ENCODE measurements around the gene VAT1L. TPM values are rescaled to one million over a fixed set of nuclear protein-coding genes. Genes with fewer than 3 reads are reported as not detected.

The VAT1L gene
- total RNA-seq, 1 experiment from 2014 or later, result not detected

- DNase-seq, result no peak
- CTCF ChIA-PET, result no interaction called here
Observed at GRCh38 chr16:77842468-77842867, 54.1 kb downstream of the VAT1L start.

GRCh38 chr16:77843405-77843804, 55.0 kb downstream of the VAT1L start:
- H3K36me3 Mint-ChIP-seq (ENCODE audit: insufficient read depth, unreplicated experiment), result no peaks in the 10 kb centered on the region
- no peak for TF ChIP-seq CTCF (IDR thresholded peaks at IDR 0.05; ENCODE audit: unreplicated experiment)
- peaks cover 2% of the 10 kb centered on the region for H3K9me3 Mint-ChIP-seq (ENCODE audit: low read depth, unreplicated experiment)
- no peaks in the 10 kb centered on the region for H3K4me1 Mint-ChIP-seq (ENCODE audit: low read depth, unreplicated experiment)
- CTCF ChIA-PET, result no interaction called here
- intact Hi-C loops (cut with micrococcal nuclease; ENCODE audit: unreplicated experiment), result no loop called here
- no peak overlapping the region for H3K27ac Mint-ChIP-seq (ENCODE audit: unreplicated experiment)
- peaks cover 57% of the 10 kb centered on the region for H3K27me3 Mint-ChIP-seq (ENCODE audit: unreplicated experiment)
- H3K4me3 Mint-ChIP-seq (ENCODE audit: low read depth, unreplicated experiment), result no peak overlapping the region
- no TSS peak for BruUV-seq (replicated peaks)
- no peak for DNase-seq

More at GRCh38 chr16:77842468-77842867, 54.1 kb downstream of the VAT1L start:
- no peaks in the 10 kb centered on the region for H3K4me1 Mint-ChIP-seq (ENCODE audit: low read depth, unreplicated experiment)
- no peak for TF ChIP-seq CTCF (IDR thresholded peaks at IDR 0.05; ENCODE audit: unreplicated experiment)
- H3K27me3 Mint-ChIP-seq (ENCODE audit: unreplicated experiment), result peaks cover 53% of the 10 kb centered on the region
- H3K27ac Mint-ChIP-seq (ENCODE audit: unreplicated experiment), result no peak overlapping the region
- H3K4me3 Mint-ChIP-seq (ENCODE audit: low read depth, unreplicated experiment), result no peak overlapping the region
- no peaks in the 10 kb centered on the region for H3K9me3 Mint-ChIP-seq (ENCODE audit: low read depth, unreplicated experiment)
- H3K36me3 Mint-ChIP-seq (ENCODE audit: insufficient read depth, unreplicated experiment), result no peaks in the 10 kb centered on the region
- BruUV-seq (replicated peaks), result no TSS peak
- intact Hi-C loops (cut with micrococcal nuclease; ENCODE audit: unreplicated experiment), result no loop called here

- CTCF ChIA-PET, result no interaction called here
- Mint-ChIP-seq H3K27me3 (ENCODE audit: unreplicated experiment) (peaks cover 57% of the 10 kb centered on the region), H3K36me3 (ENCODE audit: insufficient read depth, unreplicated experiment) (no peaks in the 10 kb centered on the region), H3K9me3 (ENCODE audit: low read depth, unreplicated experiment) (peaks cover 2% of the 10 kb centered on the region), H3K27ac (ENCODE audit: unreplicated experiment) (no peak overlapping the region), H3K4me1 (ENCODE audit: low read depth, unreplicated experiment) (no peaks in the 10 kb centered on the region), H3K4me3 (ENCODE audit: low read depth, unreplicated experiment) (no peak overlapping the region)
- intact Hi-C loops (cut with micrococcal nuclease; ENCODE audit: unreplicated experiment), result no loop called here
- no peak for TF ChIP-seq CTCF (IDR thresholded peaks at IDR 0.05; ENCODE audit: unreplicated experiment)
- BruUV-seq (replicated peaks), result no TSS peak
- DNase-seq, result no peak
Observed at GRCh38 chr16:77844801-77845200, 56.4 kb downstream of the VAT1L start.

GRCh38 chr16:77849646-77850258, 61.4 kb downstream of the VAT1L start:
- DNase-seq, result no peak
- CTCF ChIA-PET, result no interaction called here
- Mint-ChIP-seq H3K27me3 (ENCODE audit: unreplicated experiment) (peaks cover 77% of the 10 kb centered on the region), H3K4me1 (ENCODE audit: low read depth, unreplicated experiment) (no peaks in the 10 kb centered on the region), H3K27ac (ENCODE audit: unreplicated experiment) (no peak overlapping the region), H3K9me3 (ENCODE audit: low read depth, unreplicated experiment) (peaks cover 2% of the 10 kb centered on the region), H3K36me3 (ENCODE audit: insufficient read depth, unreplicated experiment) (no peaks in the 10 kb centered on the region), H3K4me3 (ENCODE audit: low read depth, unreplicated experiment) (no peak overlapping the region)
- no peak for TF ChIP-seq CTCF (IDR thresholded peaks at IDR 0.05; ENCODE audit: unreplicated experiment)
- intact Hi-C loops (cut with micrococcal nuclease; ENCODE audit: unreplicated experiment), result loop anchor here (10.0 kb wide), 1 partner anchor 175 kb away; no protein-coding TSS in a partner anchor
- no TSS peak for BruUV-seq (replicated peaks)
